H54 (cell line): ENCODE results near the gene LAMC2.
A peak's percentile ranks its signal among the peaks of the same experiment; 100 is the strongest.
"Not testable (repeated sequence)": the region's sequence is repeated elsewhere in the genome, so short reads cannot be mapped to it uniquely, and the experiment has no call there.

Experiments used
- DNase-seq: peaks from one replicate; pipeline ENCODE4 v3.0.0; 2011; ENCODE audit warnings: low spot score, mixed read lengths; ENCODE audit not compliant: insufficient read length
- FAIRE-seq: peaks from 3 replicates; lab custom pipeline; 2011; peaks lifted over from hg19 to GRCh38; lab: Jason Lieb, UNC
- POLR2A ChIP-seq: IDR thresholded peaks from 2 replicates; pipeline ENCODE4 v1.6.1; 2011; ENCODE audit warnings: low read depth, mild to moderate bottlenecking, low read length

The LAMC2 gene

DNA sequence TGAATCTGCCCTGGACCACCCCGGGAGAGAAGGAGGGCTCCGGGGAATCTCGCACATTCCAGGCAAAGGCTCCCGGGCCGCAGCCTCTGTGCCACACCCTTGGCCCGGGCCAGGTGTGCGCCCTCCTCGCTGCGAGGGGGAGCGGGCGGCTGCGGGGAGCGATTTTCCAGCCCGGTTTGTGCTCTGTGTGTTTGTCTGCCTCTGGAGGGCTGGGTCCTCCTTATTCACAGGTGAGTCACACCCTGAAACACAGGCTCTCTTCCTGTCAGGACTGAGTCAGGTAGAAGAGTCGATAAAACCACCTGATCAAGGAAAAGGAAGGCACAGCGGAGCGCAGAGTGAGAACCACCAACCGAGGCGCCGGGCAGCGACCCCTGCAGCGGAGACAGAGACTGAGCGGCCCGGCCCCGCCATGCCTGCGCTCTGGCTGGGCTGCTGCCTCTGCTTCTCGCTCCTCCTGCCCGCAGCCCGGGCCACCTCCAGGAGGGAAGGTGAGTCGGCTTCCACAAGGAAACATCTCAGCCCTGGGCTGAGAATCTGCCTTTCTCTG lies at the start of gene LAMC2:
LAMC2 (plus strand) TSS at position 324 of the 550 bp plus-strand sequence; CDS start at position 413, 89 bp downstream.
- DNase-seq (peak; percentile 70), FAIRE-seq (no peak)
- TF ChIP-seq POLR2A: 0 out of 2 replicates have a peak, but pooled peaks have one; percentile 6

DNA sequence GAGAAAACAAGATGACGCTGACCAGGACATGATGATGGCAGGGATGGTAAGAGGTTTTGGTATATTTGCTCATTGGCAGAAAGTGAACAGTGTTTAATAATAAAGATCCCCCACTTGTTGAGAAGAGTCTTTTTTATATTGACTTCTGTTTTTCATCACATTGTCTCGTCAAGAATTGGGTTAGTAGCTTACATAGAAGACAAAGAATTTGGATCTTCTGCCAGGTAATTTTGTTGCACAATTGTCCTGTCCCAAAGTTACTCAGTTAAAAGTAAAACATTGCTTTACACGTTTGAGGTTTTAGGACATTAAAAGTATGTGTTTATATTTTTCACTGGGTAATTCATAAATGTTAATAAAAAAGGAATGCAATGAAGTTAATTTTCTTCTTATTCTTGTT lies 48.3 kb upstream of the LAMC2 start:
- no peak for FAIRE-seq
- no peak for TF ChIP-seq POLR2A
- DNase-seq: no peak

DNA sequence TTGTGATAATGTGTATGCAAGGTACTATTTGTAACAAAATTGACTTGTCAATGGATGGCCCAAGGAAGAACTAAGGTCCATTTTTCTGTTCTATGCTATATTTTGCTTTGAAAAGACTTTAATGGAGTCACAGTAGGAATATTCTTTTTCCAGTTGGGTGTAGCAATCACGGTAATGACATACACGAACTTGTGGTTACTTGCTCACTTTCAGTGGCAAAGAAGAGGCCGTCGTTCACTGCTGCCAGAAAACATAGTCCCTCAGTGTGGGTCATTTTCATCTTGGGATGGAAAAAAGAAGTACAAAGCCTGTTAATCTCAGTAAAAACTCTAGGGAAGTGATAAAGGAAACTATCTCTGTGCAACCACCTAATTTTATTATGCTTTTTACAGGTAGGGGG lies 47.8 kb upstream of the LAMC2 start:
- no peak for TF ChIP-seq POLR2A
- FAIRE-seq: no peak
- no peak for DNase-seq

DNA sequence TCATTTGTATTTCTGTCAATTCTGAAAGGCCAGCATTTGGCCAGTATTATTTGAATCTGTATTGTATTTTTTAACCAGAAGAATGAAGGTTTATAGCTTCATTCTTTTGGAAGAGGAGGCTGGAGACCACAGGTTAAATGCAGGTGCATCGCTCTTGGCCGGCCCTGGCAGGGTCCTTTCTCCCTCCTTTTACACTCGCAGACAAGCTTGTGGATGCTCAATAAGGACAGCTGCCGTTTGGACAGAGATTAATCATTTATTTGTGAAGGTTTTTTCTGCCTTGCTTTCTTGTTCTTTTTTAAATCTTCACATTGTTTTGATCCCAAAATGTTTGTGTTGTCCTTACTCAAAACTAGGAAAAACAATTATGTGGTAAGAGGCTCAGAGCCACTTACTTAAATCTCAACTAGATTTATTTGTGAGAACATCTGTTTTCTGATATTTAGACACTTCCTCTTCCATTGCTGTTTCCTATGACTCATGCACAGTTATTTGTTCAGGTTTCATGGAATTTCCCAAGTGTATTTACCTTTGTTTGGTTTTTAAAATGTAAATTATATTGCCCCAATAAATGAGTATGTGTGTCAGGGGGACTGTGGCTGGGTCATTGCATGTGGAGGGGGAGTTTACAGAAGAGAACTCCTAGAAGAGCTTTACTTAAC lies 46.7 kb upstream of the LAMC2 start:
- no peak for TF ChIP-seq POLR2A
- DNase-seq (no peak), FAIRE-seq (no peak)

DNA sequence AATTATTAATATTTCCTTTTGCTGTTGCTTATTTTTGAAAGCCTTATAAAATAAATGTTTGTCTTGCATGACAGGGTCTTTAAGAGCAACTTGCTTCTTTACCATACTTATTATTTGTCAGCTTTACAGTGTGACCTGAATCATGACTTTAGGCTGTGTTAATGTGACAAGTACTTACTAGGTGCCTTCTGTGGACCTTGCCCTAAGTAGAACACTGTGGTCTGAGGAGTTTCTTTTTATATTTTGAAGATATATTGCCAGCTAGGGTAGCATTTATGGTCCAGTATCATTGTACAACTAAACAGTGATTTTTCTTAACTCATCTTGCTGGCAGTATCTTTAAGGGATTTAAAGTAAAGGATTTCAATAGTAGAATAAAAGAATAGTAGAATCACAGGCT lies 45.4 kb upstream of the LAMC2 start:
- no peak for FAIRE-seq
- TF ChIP-seq POLR2A: no peak
- DNase-seq: no peak

DNA sequence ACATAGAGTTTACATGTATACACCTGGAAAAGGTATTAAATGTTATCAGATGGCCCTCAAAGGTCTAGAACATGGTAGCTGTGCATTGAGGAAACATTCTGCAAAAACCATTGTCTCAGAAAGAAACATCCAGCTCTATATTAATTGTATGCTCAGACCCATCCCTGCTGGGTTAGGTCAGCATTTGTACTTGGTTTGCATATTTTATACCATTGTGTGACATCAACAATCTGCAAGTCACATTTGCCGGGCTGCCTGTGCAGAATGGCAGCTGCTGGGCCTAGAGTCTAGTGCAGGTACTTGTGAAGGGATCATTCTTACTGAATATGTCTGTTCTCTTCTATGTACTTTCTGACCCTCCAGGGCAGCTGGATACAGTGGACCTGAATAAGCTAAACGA lies 43.9 kb upstream of the LAMC2 start:
- DNase-seq: no peak
- no peak for TF ChIP-seq POLR2A
- no peak for FAIRE-seq

DNA sequence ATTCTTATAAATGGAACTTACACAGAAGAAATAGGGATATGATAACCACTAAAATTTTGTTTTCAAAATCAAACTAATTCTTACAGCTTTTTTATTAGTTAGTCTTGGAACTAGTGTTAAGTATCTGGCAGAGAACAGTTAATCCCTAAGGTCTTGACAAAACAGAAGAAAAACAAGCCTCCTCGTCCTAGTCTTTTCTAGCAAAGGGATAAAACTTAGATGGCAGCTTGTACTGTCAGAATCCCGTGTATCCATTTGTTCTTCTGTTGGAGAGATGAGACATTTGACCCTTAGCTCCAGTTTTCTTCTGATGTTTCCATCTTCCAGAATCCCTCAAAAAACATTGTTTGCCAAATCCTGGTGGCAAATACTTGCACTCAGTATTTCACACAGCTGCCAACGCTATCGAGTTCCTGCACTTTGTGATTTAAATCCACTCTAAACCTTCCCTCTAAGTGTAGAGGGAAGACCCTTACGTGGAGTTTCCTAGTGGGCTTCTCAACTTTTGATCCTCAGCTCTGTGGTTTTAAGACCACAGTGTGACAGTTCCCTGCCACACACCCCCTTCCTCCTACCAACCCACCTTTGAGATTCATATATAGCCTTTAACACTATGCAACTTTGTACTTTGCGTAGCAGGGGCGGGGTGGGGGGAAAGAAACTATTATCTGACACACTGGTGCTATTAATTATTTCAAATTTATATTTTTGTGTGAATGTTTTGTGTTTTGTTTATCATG lies 42.3 kb upstream of the LAMC2 start:
- TF ChIP-seq POLR2A: no peak
- FAIRE-seq (no peak), DNase-seq (no peak)

DNA sequence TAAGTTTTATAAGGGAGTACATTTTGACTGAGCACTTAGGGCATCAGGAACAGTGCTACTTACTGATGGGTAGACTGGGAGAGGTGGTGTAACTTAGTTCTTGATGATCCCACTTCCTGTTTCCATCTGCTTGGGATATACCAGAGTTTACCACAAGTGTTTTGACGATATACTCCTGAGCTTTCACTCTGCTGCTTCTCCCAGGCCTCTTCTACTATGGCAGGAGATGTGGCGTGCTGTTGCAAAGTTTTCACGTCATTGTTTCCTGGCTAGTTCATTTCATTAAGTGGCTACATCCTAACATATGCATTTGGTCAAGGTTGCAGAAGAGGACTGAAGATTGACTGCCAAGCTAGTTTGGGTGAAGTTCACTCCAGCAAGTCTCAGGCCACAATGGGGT lies 41.3 kb upstream of the LAMC2 start:
- no peak for FAIRE-seq
- no peak for TF ChIP-seq POLR2A
- no peak for DNase-seq

DNA sequence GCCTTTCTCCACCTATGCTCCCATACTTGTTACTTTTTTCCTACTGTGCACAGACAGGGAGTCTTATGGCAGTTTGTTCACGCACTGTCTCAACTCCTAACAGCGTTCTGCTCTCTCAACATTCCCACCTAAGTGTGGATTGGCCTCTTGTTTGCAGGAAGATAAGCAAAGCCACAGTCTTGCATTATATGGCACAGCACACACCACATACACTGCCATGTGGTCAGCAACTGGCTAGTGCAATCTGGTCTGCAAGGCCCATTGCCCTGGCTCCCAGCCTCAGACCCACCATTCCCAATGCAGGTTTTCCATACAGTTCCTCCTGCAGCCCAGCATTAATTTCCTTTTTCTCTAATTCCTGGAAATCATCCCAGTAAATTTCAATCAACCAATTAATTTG lies 38.3 kb upstream of the LAMC2 start:
- FAIRE-seq (no peak), DNase-seq (no peak)
- TF ChIP-seq POLR2A: no peak

DNA sequence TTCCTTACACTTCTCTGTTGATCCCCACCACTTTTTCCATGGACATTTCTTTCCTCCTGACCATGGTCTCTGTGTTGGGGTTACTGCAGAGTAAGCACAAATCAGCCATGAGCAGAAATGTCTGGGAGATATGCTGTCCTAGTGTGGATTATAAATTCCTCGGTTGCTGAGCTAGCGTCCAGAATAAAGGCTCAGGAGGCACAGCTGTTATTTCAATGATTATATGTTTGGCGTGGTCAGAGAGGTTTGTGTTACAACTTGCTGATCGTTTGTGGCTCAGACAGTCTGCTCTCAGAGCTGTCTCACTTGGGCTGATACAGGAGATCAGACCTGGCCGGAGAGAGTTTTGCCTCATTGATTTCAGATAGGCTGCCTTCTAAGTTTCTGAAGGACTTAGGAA lies 37.5 kb upstream of the LAMC2 start:
- FAIRE-seq (no peak), DNase-seq (no peak)
- TF ChIP-seq POLR2A: no peak

DNA sequence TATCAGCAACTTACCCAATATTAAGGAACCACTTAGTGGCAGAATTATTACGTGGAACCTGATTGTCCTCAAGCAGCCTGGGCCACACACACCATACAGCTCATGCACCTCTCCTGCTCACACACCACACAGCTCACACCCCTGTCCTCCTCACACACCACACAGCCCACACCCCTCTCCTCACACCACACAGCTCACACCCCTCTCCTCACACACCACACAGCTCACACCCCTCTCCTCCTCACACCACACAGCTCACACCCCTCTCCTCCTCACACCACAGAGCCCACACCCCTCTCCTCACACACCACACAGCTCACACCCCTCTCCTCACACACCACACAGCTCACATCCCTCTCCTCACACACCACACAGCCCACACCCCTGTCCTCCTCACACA lies 36.8 kb upstream of the LAMC2 start:
- no peak for TF ChIP-seq POLR2A
- FAIRE-seq (no peak), DNase-seq (no peak)

DNA sequence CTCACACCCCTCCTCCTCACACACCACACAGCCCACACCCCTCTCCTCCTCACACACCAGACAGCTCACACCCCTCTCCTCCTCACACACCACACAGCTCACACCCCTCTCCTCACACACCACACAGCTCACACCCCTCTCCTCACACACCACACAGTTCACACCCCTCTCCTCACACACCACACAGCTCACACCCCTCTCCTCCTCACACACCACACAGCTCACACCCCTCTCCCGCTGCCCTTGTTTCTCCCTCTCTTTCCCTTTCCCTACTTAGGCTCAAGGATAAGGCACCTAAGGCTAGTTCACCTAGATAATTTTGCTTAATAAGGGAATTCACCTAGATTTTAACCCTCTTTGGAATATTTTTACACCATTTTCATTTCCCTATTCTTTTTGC lies 36.0 kb upstream of the LAMC2 start:
- not testable (repeated sequence) for FAIRE-seq, DNase-seq

DNA sequence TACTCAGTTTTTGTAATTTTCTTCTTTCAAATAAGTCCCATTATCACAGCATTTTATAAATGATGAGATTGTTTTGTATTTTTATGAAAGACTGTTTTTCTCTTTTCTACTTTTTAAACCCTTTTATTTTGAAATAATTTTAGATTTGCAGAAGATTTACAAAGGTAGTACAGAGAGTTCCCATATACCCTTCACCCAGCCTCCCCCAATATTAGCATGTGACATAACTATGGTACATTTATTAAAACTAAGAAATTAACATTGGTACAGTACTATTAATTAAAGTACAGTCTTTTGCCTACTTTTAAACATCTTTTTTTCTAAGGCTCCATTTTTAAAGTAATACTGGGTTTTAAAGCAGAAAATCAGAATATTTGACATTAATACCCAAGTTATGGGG lies 35.6 kb upstream of the LAMC2 start:
- DNase-seq (no peak), FAIRE-seq (no peak)
- TF ChIP-seq POLR2A: no peak

DNA sequence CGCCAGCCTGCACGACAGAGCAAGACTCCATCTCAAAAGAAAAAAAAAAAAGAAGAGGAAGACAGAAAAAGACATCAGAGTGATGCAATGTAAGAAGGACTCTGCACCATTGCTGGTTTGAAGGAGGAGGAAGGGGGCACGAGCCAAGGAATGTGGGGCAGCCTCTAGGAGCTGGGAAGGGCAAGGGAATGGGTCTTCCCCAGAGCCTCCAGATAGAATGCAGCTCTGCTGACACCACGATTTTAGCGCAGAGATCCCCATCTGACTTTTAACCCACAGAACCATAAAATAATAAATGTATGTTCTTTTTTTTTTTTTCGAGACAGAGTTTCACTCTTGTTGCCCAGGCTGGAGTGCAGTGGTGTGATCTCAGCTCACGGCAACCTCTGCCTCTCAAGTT lies 33.9 kb upstream of the LAMC2 start:
- TF ChIP-seq POLR2A: no peak
- DNase-seq: no peak
- FAIRE-seq: no peak

DNA sequence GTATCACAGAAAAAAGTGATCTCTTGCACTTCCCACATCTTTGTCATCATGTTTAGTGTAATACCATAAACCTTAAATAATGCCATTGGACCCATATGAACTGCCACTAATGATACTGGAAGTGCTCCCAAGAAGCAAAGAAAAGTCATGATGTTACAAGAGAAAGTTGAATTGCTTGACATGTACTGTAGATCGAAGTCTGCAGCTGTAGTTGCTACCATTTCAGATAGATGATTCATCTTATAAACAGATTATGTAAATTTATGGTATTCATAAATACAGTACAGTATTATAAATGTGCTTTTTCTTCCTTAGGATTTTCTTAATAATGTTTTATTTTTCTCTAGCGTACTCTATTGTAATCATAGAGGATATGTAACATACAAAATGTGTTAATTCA lies 30.1 kb upstream of the LAMC2 start:
- FAIRE-seq (no peak), DNase-seq (no peak)
- TF ChIP-seq POLR2A: no peak
